A549 (cell line): ENCODE measurements around the gene HTRA1. TPM values are rescaled to one million over a fixed set of nuclear protein-coding genes. Genes with fewer than 3 reads are reported as not detected.

Experiments used
- ATAC-seq, 2 experiments: fragments of 200-7000 bp in 1 of 2; fragments of >200 bp in 1 of 2; cut with Nextera tagmentation in 1 of 2; cut with Tn5 transposase in 1 of 2; 3 replicates each; pipeline versions ENCODE4 v1.8.0 to v1.9.1; 2018 to 2020; ENCODE audit warnings: mild to moderate bottlenecking in 1 of 2, moderate library complexity in 1 of 2
- CTCF ChIA-PET: fragments of 300-600 bp; sonication (Branson Sonifier 250); formaldehyde crosslinking; extraction: SDS; loops from one replicate; lab custom pipeline; 2021; ENCODE audit warnings: antibody characterized with exemption, inconsistent platforms; lab: Yijun Ruan, JAX
- POLR2A ChIA-PET: fragments of 350-600 bp; formaldehyde crosslinking; extraction: SDS; loops from one replicate; lab custom pipeline; 2021; ENCODE audit warnings: antibody characterized with exemption, inconsistent platforms; lab: Yijun Ruan, JAX
- DNase-seq, 2 experiments: peaks; one replicate each; pipeline versions ENCODE4 v3.0.0 to v3.0.0-alpha.2; 2011 to 2016; ENCODE audit warnings: low read depth in 1 of 2, low spot score in 1 of 2
- FAIRE-seq: peaks from 2 replicates; lab custom pipeline; 2011; peaks lifted over from hg19 to GRCh38; lab: Jason Lieb, UNC
- H3K27ac ChIP-seq, 2 experiments: fragments of >200 bp; sonication (Bioruptor Twin); formaldehyde crosslinking; 3 replicates each; pipeline ENCODE4 v1.5.1; 2016 to 2017
- H3K4me1 ChIP-seq: fragments of >200 bp; sonication (Bioruptor Twin); formaldehyde crosslinking; 3 replicates; pipeline ENCODE4 v1.6.1; 2016
- H3K4me2 ChIP-seq: fragments of >200 bp; sonication (Bioruptor Twin); formaldehyde crosslinking; 3 replicates; pipeline ENCODE4 v1.6.1; 2016
- H3K4me3 ChIP-seq: fragments of >200 bp; sonication (Bioruptor Twin); formaldehyde crosslinking; 3 replicates; pipeline ENCODE4 v1.5.1; 2016
- H3K9me3 ChIP-seq: fragments of >200 bp; sonication (Bioruptor Twin); formaldehyde crosslinking; 3 replicates; pipeline ENCODE4 v1.6.1; 2016
- BHLHE40 ChIP-seq: IDR thresholded peaks from 2 replicates; pipeline ENCODE4 v1.6.1; 2012; ENCODE audit warnings: low read depth, low read length, inconsistent platforms
- CHD4 ChIP-seq: fragments of 200-600 bp; sonication (generic); IDR thresholded peaks from 2 replicates; pipeline ENCODE4 v1.6.1; 2016; ENCODE audit warnings: antibody characterized with exemption, mild to moderate bottlenecking, borderline replicate concordance
- EP300 ChIP-seq, 2 experiments: fragments of >200 bp; sonication (Bioruptor Twin); formaldehyde crosslinking; IDR thresholded peaks; 2 replicates in 1 of 2; 3 replicates in 1 of 2; pipeline ENCODE4 v1.6.1; 2016 to 2017
- ESRRA ChIP-seq: fragments of 150-350 bp; IDR thresholded peaks from 2 replicates; pipeline ENCODE4 v1.6.1; 2014; ENCODE audit warnings: mild to moderate bottlenecking, low read length, borderline replicate concordance
- FOXS1 ChIP-seq: fragments of 250-450 bp; sonication (Bioruptor Pico); IDR thresholded peaks from 2 replicates; pipeline ENCODE4 v1.5.0; 2020; ENCODE audit warnings: mild to moderate bottlenecking, moderate library complexity
- HDAC2 ChIP-seq: fragments of 200-600 bp; sonication (generic); IDR thresholded peaks from 2 replicates; pipeline ENCODE4 v1.6.1; 2016
- JUNB ChIP-seq: fragments of >200 bp; sonication (Bioruptor Twin); formaldehyde crosslinking; IDR thresholded peaks from 2 replicates; pipeline ENCODE4 v1.6.1; 2016
- KDM5A ChIP-seq: fragments of 200-600 bp; sonication (generic); IDR thresholded peaks from 2 replicates; pipeline ENCODE4 v1.6.1; 2016; ENCODE audit warnings: antibody characterized with exemption, mild to moderate bottlenecking
- MAFK ChIP-seq: fragments of 450-650 bp; IDR thresholded peaks from 2 replicates; pipeline ENCODE4 v1.6.1; 2014; ENCODE audit not compliant: partially characterized antibody
- MYC ChIP-seq: IDR thresholded peaks from 2 replicates; pipeline ENCODE4 v1.6.1; 2012; ENCODE audit warnings: mild to moderate bottlenecking, inconsistent platforms, low read length, improper control_type of control experiment, borderline replicate concordance
- NFE2L2 ChIP-seq: fragments of 150-350 bp; conservative IDR thresholded peaks from 2 replicates; pipeline ENCODE4 v1.6.1; 2014; ENCODE audit warnings: low read length
- NPAS2 ChIP-seq: fragments of 250-450 bp; sonication (Bioruptor Pico); IDR thresholded peaks from 2 replicates; pipeline ENCODE4 v1.8.0; 2022; ENCODE audit warnings: mild to moderate bottlenecking, moderate library complexity, borderline replicate concordance
- POLR2AphosphoS2 ChIP-seq: conservative IDR thresholded peaks from 2 replicates; pipeline ENCODE4 v1.6.1; 2012; ENCODE audit warnings: low read length, improper control_type of control experiment, inconsistent platforms
- RAD21 ChIP-seq, 2 experiments: fragments of >200 bp in 1 of 2; sonication (Bioruptor Twin) in 1 of 2; formaldehyde crosslinking in 1 of 2; IDR thresholded peaks in 1 of 2; conservative IDR thresholded peaks in 1 of 2; 2 replicates in 1 of 2; 3 replicates in 1 of 2; pipeline ENCODE4 v1.6.1; 2012 to 2018; ENCODE audit warnings: inconsistent platforms in 1 of 2
- RCOR1 ChIP-seq: fragments of 150-350 bp; IDR thresholded peaks from 2 replicates; pipeline ENCODE4 v1.6.1; 2014; ENCODE audit warnings: antibody characterized with exemption, low read length, low read depth
- REST ChIP-seq: fragments of 200-600 bp; sonication (generic); IDR thresholded peaks from 2 replicates; pipeline ENCODE4 v1.6.1; 2016; ENCODE audit warnings: antibody characterized with exemption, mild to moderate bottlenecking, moderate library complexity
- RNF2 ChIP-seq: fragments of 200-600 bp; sonication (generic); IDR thresholded peaks from 2 replicates; pipeline ENCODE4 v1.6.1; 2016; ENCODE audit warnings: low read depth, mild to moderate bottlenecking, antibody characterized with exemption, moderate library complexity, borderline replicate concordance
- SREBF2 ChIP-seq: fragments of 450-650 bp; IDR thresholded peaks from 2 replicates; pipeline ENCODE4 v1.6.1; 2014; ENCODE audit warnings: mild to moderate bottlenecking, moderate library complexity
- TP53 ChIP-seq: fragments of 250-450 bp; sonication (Bioruptor Pico); IDR thresholded peaks from 2 replicates; pipeline ENCODE4 v1.5.0; 2021; ENCODE audit warnings: mild to moderate bottlenecking, moderate library complexity
- ZC3H11A ChIP-seq: fragments of 450-650 bp; IDR thresholded peaks from 2 replicates; pipeline ENCODE4 v1.6.1; 2014; ENCODE audit warnings: antibody characterized with exemption, mild to moderate bottlenecking
- ZSCAN20 ChIP-seq: fragments of 250-450 bp; sonication (Bioruptor Pico); IDR thresholded peaks from 2 replicates; pipeline ENCODE4 v1.8.0; 2022; ENCODE audit warnings: mild to moderate bottlenecking, moderate library complexity
- WGBS: methylation state at CpG from one replicate; pipeline ENCODE4 v1.1.6; 2017; ENCODE audit errors: missing lambda C conversion rate; 5-methylcytosine and 5-hydroxymethylcytosine counted together
- polyA plus RNA-seq, 4 experiments: library from polyadenylated mRNA; depleted of rRNA in 3 of 4; stranded (reverse); fragments of >200 nt; fragmentation: RNase III in 1 of 4; extraction: RNeasy Plus Mini Kit Qiagen cat#74134 plus additional on column Dnase treatment in 1 of 4; gene quantifications; 2 replicates in 3 of 4; 3 replicates in 1 of 4; pipeline ENCODE4 v1.2.3, GENCODE V29; 2011 to 2017
- TF ChIP-seq, protein P1 (sequence below): fragments of 250-450 bp; sonication (Bioruptor Pico); IDR thresholded peaks from 2 replicates; pipeline ENCODE4 v1.5.0; 2021; ENCODE audit warnings: mild to moderate bottlenecking, moderate library complexity, borderline replicate concordance
- TF ChIP-seq, protein P2 (sequence below): fragments of 150-350 bp; IDR thresholded peaks from 2 replicates; pipeline ENCODE4 v1.6.1; 2014; ENCODE audit warnings: low read depth, mild to moderate bottlenecking, low read length
- TF ChIP-seq, protein P3 (sequence below): fragments of >200 bp; sonication (Bioruptor Twin); formaldehyde crosslinking; IDR thresholded peaks from 2 replicates; pipeline ENCODE4 v1.6.1; 2016

The HTRA1 gene
- polyA plus RNA-seq, 2 of the 4 experiments (the other 2 are of a cell fraction): 50.7 to 65.6 TPM

DNA sequence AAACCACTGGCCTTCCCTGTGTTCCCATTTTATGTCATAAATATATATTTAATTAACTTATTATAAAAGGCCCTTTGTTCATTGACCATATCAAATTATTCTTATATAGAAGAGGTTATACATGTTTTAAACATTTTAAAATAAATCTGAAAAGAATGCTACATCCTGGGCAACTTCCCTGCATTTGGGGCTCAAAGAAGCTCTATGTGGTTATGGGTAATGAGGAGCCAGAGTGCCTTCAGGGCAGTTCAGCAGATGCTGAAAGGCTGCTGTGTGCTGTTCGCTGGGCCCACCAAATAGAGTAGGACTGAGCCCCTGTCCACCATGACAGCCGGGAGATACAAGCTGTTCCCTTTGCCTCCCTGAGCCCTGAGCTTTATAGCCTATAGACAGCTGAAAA is 35.9 kb downstream of the HTRA1 start:
- ChIA-PET POLR2A (no interaction called here), CTCF (interaction anchor here (4.4 kb wide), 1 partner anchor 69 kb away, joined by 16 read pairs; no protein-coding TSS in a partner anchor)
- Histone ChIP-seq H3K9me3 (no peaks in the 10 kb centered on the region), H3K27ac (no peak overlapping the region), H3K4me3 (no peak overlapping the region), H3K4me1 (peaks cover 7% of the 10 kb centered on the region; the same call in 1 of the 3 replicates), H3K4me2 (no peak overlapping the region)
- ATAC-seq (no peak), DNase-seq (no peak), FAIRE-seq (no peak)
- TF ChIP-seq CHD4: no peak
- no peak for TF ChIP-seq ZSCAN20
- TF ChIP-seq, protein P1, sequence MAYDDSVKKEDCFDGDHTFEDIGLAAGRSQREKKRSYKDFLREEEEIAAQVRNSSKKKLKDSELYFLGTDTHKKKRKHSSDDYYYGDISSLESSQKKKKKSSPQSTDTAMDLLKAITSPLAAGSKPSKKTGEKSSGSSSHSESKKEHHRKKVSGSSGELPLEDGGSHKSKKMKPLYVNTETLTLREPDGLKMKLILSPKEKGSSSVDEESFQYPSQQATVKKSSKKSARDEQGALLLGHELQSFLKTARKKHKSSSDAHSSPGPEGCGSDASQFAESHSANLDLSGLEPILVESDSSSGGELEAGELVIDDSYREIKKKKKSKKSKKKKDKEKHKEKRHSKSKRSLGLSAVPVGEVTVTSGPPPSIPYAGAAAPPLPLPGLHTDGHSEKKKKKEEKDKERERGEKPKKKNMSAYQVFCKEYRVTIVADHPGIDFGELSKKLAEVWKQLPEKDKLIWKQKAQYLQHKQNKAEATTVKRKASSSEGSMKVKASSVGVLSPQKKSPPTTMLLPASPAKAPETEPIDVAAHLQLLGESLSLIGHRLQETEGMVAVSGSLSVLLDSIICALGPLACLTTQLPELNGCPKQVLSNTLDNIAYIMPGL (CRISPR knock-in tag): no peak
- TF ChIP-seq RAD21 (conservative IDR thresholded peaks at IDR 0.05 in 1 of 2, IDR thresholded peaks at IDR 0.05 in 1 of 2): no peak
- no peak for TF ChIP-seq NFE2L2
- 85% methylated on average over 2 of the region's 2 CpGs for WGBS

DNA sequence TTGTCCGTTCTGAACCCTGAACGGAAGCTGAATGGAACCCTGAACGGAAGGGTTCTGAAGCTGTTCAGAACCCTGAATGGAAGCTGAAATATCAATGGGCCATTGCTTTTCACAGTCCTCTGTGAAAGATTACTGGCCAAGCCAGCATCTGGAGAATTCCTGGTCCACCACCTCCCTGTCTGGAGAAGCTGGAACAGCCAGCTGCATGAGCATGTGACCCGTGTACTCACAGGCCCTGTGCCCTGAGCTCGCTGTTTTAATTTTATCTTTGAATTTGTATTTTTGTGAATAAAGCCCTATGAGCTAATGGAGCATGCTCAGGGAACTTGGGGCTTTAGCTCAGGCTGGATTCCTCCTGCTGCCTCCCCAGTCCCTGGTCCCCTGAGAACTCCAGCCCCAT is 37.2 kb downstream of the HTRA1 start:
- H3K9me3 ChIP-seq: no peaks in the 10 kb centered on the region
- no peak overlapping the region for H3K27ac ChIP-seq
- ATAC-seq (no peak), DNase-seq (no peak), FAIRE-seq (no peak)
- peaks cover 7% of the 10 kb centered on the region; the same call in 1 of the 3 replicates for H3K4me1 ChIP-seq
- H3K4me2 ChIP-seq: no peak overlapping the region
- TF ChIP-seq KDM5A (no peak), POLR2AphosphoS2 (no peak), ESRRA (no peak), EP300 (IDR thresholded peaks at IDR 0.05) (no peak), CHD4 (no peak), RNF2 (no peak), NPAS2 (CRISPR knock-in tag) (no peak), JUNB (no peak), ZC3H11A (no peak), SREBF2 (no peak), RCOR1 (no peak)
- CTCF ChIA-PET: interaction anchor here (0.6 to 1.5 kb wide), 3 partner anchors 10 to 202 kb away, joined by 3 to 4 read pairs (median 3); no protein-coding TSS in a partner anchor
- POLR2A ChIA-PET: no interaction called here
- WGBS: 85% methylated on average over 5 of the region's 5 CpGs
- H3K4me3 ChIP-seq: no peak overlapping the region

DNA sequence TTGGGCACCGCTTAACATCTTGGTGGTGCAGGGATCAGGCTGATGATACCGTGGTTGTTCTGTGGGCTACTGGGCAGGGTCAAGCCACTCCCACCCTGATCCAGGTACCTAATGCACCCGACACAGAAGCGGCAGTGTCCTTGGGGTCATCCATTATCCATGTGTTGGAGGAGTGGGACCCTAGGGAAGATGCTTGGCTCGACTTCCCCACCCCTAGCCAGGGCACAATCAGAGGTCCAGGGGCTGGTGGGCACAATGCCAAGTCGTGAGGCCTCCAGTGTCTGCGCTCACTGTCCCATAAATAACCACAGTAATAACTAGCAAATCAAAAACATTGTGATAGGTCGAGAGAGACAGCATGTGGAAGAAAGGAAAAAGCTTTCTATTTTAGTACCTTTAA is 37.7 kb downstream of the HTRA1 start:
- Histone ChIP-seq H3K27ac (no peak overlapping the region), H3K9me3 (no peaks in the 10 kb centered on the region), H3K4me1 (peaks cover 8% of the 10 kb centered on the region), H3K4me3 (no peak overlapping the region), H3K4me2 (no peak overlapping the region)
- 62% methylated on average over 8 of the region's 8 CpGs for WGBS
- ChIA-PET CTCF (interaction anchor here (0.8 to 1.5 kb wide), 2 partner anchors 9 to 45 kb away, joined by 3 to 4 read pairs; no protein-coding TSS in a partner anchor), POLR2A (no interaction called here)
- FAIRE-seq: no peak
- DNase-seq: no peak
- no peak for TF ChIP-seq RAD21 (conservative IDR thresholded peaks at IDR 0.05 in 1 of 2, IDR thresholded peaks at IDR 0.05 in 1 of 2)
- TF ChIP-seq TP53 (CRISPR knock-in tag): no peak
- TF ChIP-seq, protein P2, sequence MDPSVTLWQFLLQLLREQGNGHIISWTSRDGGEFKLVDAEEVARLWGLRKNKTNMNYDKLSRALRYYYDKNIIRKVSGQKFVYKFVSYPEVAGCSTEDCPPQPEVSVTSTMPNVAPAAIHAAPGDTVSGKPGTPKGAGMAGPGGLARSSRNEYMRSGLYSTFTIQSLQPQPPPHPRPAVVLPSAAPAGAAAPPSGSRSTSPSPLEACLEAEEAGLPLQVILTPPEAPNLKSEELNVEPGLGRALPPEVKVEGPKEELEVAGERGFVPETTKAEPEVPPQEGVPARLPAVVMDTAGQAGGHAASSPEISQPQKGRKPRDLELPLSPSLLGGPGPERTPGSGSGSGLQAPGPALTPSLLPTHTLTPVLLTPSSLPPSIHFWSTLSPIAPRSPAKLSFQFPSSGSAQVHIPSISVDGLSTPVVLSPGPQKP: no peak
- no peak for TF ChIP-seq FOXS1 (CRISPR knock-in tag)
- TF ChIP-seq BHLHE40: no peak
- TF ChIP-seq REST: no peak
- TF ChIP-seq, protein P3, sequence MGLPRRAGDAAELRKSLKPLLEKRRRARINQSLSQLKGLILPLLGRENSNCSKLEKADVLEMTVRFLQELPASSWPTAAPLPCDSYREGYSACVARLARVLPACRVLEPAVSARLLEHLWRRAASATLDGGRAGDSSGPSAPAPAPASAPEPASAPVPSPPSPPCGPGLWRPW: no peak
- no peak for TF ChIP-seq MYC
- no peak for TF ChIP-seq MAFK
- no peak for TF ChIP-seq HDAC2
- no peak for ATAC-seq
